Measurements from ENCODE around the gene DOK4.
A peak's percentile ranks its signal among the peaks of the same experiment; 100 is the strongest.

Gene DOK4

GRCh38 chr16:57485916-57486857 is at the start of gene DOK4:
Gene DOK4, minus strand, starts transcription at chr16:57486493. Its CDS starts 6,986 bp downstream, at chr16:57479507.
- no peaks in the 10 kb centered on the region for H3K36me3 ChIP-seq (ENCODE audit: control insufficient read depth in 5 of 5, insufficient read depth in 5 of 5, low read length in 5 of 5)
- H3K9me3 ChIP-seq (ENCODE audit: control insufficient read depth in 5 of 5, low read length in 5 of 5), result no peaks in the 10 kb centered on the region
- peaks cover 0 to 23% (median 19%) of the 10 kb centered on the region in 5 donors for H3K4me1 ChIP-seq (ENCODE audit: control insufficient read depth in 5 of 5, insufficient read depth in 5 of 5, low read length in 5 of 5)
- peak within 1 kb of the TSS; percentile 30 for H3K27ac ChIP-seq (ENCODE audit: low read depth, low read length)
- H3K4me3 ChIP-seq (ENCODE audit: low read depth in 1 of 5, low read length in 5 of 5), result peak within 1 kb of the TSS; percentile 72 to 84 (median 79)
- H3K27me3 ChIP-seq (ENCODE audit: control insufficient read depth in 5 of 5, insufficient read depth in 4 of 5, low read length in 5 of 5), result no peaks in the 10 kb centered on the region
- peak within 1 kb of the TSS in 3 of 5 donors; percentile 65 to 85 (median 84) for H3K9ac ChIP-seq (ENCODE audit: low read length in 5 of 5)

DNA sequence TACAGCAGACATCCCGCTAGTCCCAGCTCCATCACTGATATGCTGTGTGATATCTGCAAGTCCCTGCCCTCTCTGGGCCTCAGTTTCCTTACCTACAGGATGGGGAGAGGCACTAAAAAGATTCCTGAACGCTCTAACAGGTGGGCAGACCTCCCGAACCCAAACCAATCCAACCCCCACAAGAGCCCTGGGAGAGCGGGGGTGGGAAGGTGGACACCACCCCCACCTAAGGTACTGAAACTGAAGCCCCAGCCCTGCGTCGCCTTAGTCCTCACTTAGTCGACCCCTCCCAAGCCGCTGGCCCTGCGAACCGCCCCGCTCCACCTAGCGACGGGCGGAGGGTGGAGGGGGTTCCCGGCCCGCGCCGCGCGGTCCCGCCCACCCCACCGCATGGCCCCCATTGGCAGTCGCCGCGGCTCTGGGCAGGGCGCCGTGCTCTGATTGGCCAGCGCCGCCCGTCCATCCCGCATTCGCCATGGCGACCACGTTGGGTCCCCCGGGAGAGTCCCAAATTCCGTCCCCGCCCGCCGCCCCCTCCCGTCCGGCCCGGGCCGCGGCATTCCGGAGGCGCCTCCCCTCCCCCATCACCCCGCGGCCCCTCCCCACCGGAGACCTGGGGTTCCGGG is 49.5 kb upstream of the DOK4 start:
- Histone ChIP-seq H3K27ac (ENCODE audit: low read depth, low read length) (peak overlapping the region; percentile 75), H3K4me1 (ENCODE audit: control insufficient read depth in 5 of 5, insufficient read depth in 5 of 5, low read length in 5 of 5) (peaks cover 3 to 53% (median 40%) of the 10 kb centered on the region in 5 donors), H3K9ac (ENCODE audit: low read length in 5 of 5) (peak overlapping the region in 4 of 5 donors; percentile 78 to 91 (median 82)), H3K36me3 (ENCODE audit: control insufficient read depth in 5 of 5, insufficient read depth in 5 of 5, low read length in 5 of 5) (no peaks in the 10 kb centered on the region), H3K27me3 (ENCODE audit: control insufficient read depth in 5 of 5, insufficient read depth in 4 of 5, low read length in 5 of 5) (peaks cover 0 to 5% (median 0%) of the 10 kb centered on the region in 5 donors), H3K4me3 (ENCODE audit: low read depth in 1 of 5, low read length in 5 of 5) (peak overlapping the region; percentile 81 to 88 (median 86)), H3K9me3 (ENCODE audit: control insufficient read depth in 5 of 5, low read length in 5 of 5) (no peaks in the 10 kb centered on the region)

DNA sequence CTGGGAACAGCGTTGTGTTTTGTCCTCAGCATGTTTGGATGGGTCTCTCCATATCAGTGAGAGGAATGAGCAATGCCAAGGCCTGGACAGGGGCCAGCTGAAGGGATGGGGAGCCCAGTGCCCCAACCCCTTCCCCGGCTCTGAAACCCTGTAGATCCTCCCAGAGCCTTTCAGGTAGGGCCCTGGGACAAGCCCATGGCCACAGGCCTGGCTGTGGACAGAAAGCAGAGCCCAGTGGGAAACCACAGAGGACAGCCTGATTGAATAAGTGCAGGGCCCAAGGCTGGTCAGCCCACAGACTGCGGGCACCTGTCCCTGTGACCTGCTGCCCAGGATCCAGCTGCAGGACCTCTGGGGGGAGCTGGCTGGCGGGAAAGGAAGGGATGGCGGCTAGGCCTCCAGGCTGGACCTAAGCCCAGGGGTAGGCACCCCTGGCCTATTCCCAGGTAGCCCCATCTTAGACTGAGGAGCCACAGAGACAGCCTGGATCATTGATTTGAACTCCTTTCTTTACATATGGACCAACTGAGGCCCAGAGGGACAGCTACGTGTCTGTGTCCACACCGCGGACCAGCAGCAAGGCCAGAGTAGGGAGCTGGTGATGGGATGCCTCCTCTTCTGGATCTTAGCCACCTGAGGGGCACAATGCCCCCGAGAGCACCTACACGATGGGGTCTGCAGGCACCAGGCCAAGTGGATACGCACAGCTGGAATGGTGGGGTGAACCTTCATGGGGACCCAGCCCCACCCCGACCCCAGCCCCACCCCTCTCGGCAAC is 48.8 kb upstream of the DOK4 start:
- H3K9me3 ChIP-seq (ENCODE audit: control insufficient read depth in 5 of 5, low read length in 5 of 5), result no peaks in the 10 kb centered on the region
- no peaks in the 10 kb centered on the region for H3K36me3 ChIP-seq (ENCODE audit: control insufficient read depth in 5 of 5, insufficient read depth in 5 of 5, low read length in 5 of 5)
- H3K4me3 ChIP-seq (ENCODE audit: low read depth in 1 of 5, low read length in 5 of 5), result peak overlapping the region; percentile 81 to 88 (median 86)
- H3K4me1 ChIP-seq (ENCODE audit: control insufficient read depth in 5 of 5, insufficient read depth in 5 of 5, low read length in 5 of 5), result peaks cover 3 to 60% (median 45%) of the 10 kb centered on the region in 5 donors
- H3K9ac ChIP-seq (ENCODE audit: low read length in 5 of 5), result peak overlapping the region in 2 of 5 donors; percentile 78 to 91
- H3K27me3 ChIP-seq (ENCODE audit: control insufficient read depth in 5 of 5, insufficient read depth in 4 of 5, low read length in 5 of 5), result peaks cover 0 to under 1% (median 0%) of the 10 kb centered on the region in 5 donors
- H3K27ac ChIP-seq (ENCODE audit: low read depth, low read length), result peak overlapping the region; percentile 75

- peak overlapping the region; percentile 75 for H3K27ac ChIP-seq (ENCODE audit: low read depth, low read length)
- H3K4me3 ChIP-seq (ENCODE audit: low read depth in 1 of 5, low read length in 5 of 5), result no peak overlapping the region
- no peaks in the 10 kb centered on the region for H3K27me3 ChIP-seq (ENCODE audit: control insufficient read depth in 5 of 5, insufficient read depth in 4 of 5, low read length in 5 of 5)
- peaks cover 3 to 64% (median 45%) of the 10 kb centered on the region in 5 donors for H3K4me1 ChIP-seq (ENCODE audit: control insufficient read depth in 5 of 5, insufficient read depth in 5 of 5, low read length in 5 of 5)
- no peaks in the 10 kb centered on the region for H3K9me3 ChIP-seq (ENCODE audit: control insufficient read depth in 5 of 5, low read length in 5 of 5)
- no peak overlapping the region for H3K9ac ChIP-seq (ENCODE audit: low read length in 5 of 5)
- no peaks in the 10 kb centered on the region for H3K36me3 ChIP-seq (ENCODE audit: control insufficient read depth in 5 of 5, insufficient read depth in 5 of 5, low read length in 5 of 5)
These were observed 48.1 kb upstream of the DOK4 start for GRCh38 chr16:57534337-57534880.

DNA sequence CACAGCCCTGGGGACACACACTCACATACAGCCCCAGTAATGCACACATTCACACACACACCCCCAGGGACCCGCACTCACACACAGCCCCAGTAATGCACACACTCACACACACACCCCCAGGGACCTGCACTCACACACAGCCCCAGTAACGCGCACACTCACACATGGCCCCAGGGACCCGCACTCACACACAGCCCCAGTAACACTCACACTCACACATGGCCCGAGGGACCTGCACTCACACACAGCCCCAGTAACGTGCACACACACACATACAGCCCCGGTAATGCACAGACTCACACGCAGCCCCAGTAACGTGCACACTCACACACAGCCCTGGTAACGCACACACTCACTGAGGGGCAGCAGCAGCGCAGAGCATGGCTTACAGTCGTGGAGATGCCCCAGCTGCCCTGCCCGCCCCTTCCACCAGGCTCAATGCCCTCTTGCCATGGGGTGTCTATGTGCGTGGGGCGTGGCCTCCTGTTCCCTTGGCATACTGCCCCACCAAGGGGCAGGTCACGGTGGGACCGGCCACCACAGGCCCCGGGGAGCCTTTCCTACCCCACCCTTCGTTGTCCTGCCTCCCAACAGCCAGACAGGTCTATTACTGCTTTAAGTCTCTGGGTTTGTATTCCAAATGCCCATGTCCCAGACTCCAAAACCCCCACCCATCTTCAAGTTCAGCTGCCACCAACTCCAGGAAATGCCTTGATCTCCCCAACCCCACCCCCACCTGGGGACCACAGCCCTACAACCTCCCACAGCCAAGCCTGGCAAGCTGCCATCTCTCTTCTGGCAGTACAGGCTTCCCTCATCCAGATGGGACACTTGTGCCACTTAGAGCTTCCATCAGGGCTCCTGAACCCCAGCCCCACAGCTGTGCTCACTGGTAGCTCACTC is 47.4 kb upstream of the DOK4 start:
- no peak overlapping the region for H3K27ac ChIP-seq (ENCODE audit: low read depth, low read length)

GRCh38 chr16:57532266-57532625 is 46.0 kb upstream of the DOK4 start:
- peak overlapping the region in 1 of 5 donors; percentile 1 for H3K9ac ChIP-seq (ENCODE audit: low read length in 5 of 5)
- peaks cover 3 to 59% (median 39%) of the 10 kb centered on the region in 5 donors for H3K4me1 ChIP-seq (ENCODE audit: control insufficient read depth in 5 of 5, insufficient read depth in 5 of 5, low read length in 5 of 5)
- peaks cover 0 to 7% (median 0%) of the 10 kb centered on the region in 5 donors for H3K36me3 ChIP-seq (ENCODE audit: control insufficient read depth in 5 of 5, insufficient read depth in 5 of 5, low read length in 5 of 5)
- no peak overlapping the region for H3K4me3 ChIP-seq (ENCODE audit: low read depth in 1 of 5, low read length in 5 of 5)
- no peaks in the 10 kb centered on the region for H3K27me3 ChIP-seq (ENCODE audit: control insufficient read depth in 5 of 5, insufficient read depth in 4 of 5, low read length in 5 of 5)
- no peaks in the 10 kb centered on the region for H3K9me3 ChIP-seq (ENCODE audit: control insufficient read depth in 5 of 5, low read length in 5 of 5)
- H3K27ac ChIP-seq (ENCODE audit: low read depth, low read length), result no peak overlapping the region

More for the DNA sequence above, 47.4 kb upstream of the DOK4 start:
- no peaks in the 10 kb centered on the region for H3K9me3 ChIP-seq (ENCODE audit: control insufficient read depth in 5 of 5, low read length in 5 of 5)
- H3K4me1 ChIP-seq (ENCODE audit: control insufficient read depth in 5 of 5, insufficient read depth in 5 of 5, low read length in 5 of 5), result peaks cover 3 to 64% (median 45%) of the 10 kb centered on the region in 5 donors
- H3K36me3 ChIP-seq (ENCODE audit: control insufficient read depth in 5 of 5, insufficient read depth in 5 of 5, low read length in 5 of 5), result no peaks in the 10 kb centered on the region
- peak overlapping the region in 1 of 5 donors; percentile 26 for H3K9ac ChIP-seq (ENCODE audit: low read length in 5 of 5)
- no peaks in the 10 kb centered on the region for H3K27me3 ChIP-seq (ENCODE audit: control insufficient read depth in 5 of 5, insufficient read depth in 4 of 5, low read length in 5 of 5)
- peak overlapping the region in 1 of 5 donors; percentile 32 for H3K4me3 ChIP-seq (ENCODE audit: low read depth in 1 of 5, low read length in 5 of 5)

DNA sequence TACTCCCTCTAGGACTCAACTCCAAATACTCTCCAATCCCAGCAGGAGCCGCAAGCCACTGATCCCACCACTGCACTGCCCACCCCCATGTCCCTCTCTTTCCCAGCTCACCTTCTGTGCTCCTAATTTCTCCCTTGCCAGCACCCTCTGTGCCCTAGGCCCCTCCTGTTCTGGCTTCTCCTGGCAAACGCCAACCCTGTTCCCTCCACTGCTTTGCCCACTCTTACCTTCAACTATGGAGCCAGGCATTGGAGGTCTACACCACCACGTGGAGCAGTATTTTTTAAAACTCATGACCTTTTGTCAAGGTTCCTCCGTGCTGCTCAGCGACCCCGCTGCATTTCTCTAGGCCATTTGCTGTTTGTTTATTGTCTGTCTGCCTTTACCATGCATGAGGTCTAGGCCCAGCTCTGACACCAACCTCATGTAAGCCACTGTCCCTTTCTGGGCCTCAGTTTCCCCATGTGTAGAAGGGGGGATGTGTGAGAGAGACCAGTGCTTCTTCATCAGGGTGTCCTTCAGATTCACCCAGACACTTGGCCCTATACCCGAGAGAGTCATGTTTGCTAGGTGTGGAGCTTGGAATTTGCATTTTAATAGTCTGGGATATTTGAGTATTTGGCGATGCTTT is 45.5 kb upstream of the DOK4 start:
- Histone ChIP-seq H3K4me1 (ENCODE audit: control insufficient read depth in 5 of 5, insufficient read depth in 5 of 5, low read length in 5 of 5) (peaks cover 3 to 54% (median 34%) of the 10 kb centered on the region in 5 donors), H3K4me3 (ENCODE audit: low read depth in 1 of 5, low read length in 5 of 5) (no peak overlapping the region), H3K27ac (ENCODE audit: low read depth, low read length) (no peak overlapping the region)

GRCh38 chr16:57531253-57531575 is 44.9 kb upstream of the DOK4 start:
- H3K27me3 ChIP-seq (ENCODE audit: control insufficient read depth in 5 of 5, insufficient read depth in 4 of 5, low read length in 5 of 5), result no peaks in the 10 kb centered on the region
- no peak overlapping the region for H3K27ac ChIP-seq (ENCODE audit: low read depth, low read length)
- peaks cover 3 to 49% (median 30%) of the 10 kb centered on the region in 5 donors for H3K4me1 ChIP-seq (ENCODE audit: control insufficient read depth in 5 of 5, insufficient read depth in 5 of 5, low read length in 5 of 5)
- no peak overlapping the region for H3K9ac ChIP-seq (ENCODE audit: low read length in 5 of 5)
- H3K4me3 ChIP-seq (ENCODE audit: low read depth in 1 of 5, low read length in 5 of 5), result no peak overlapping the region
- H3K9me3 ChIP-seq (ENCODE audit: control insufficient read depth in 5 of 5, low read length in 5 of 5), result no peaks in the 10 kb centered on the region
- H3K36me3 ChIP-seq (ENCODE audit: control insufficient read depth in 5 of 5, insufficient read depth in 5 of 5, low read length in 5 of 5), result peaks cover 0 to 7% (median 0%) of the 10 kb centered on the region in 5 donors

More for the DNA sequence above, 45.5 kb upstream of the DOK4 start:
- Histone ChIP-seq H3K27me3 (ENCODE audit: control insufficient read depth in 5 of 5, insufficient read depth in 4 of 5, low read length in 5 of 5) (no peaks in the 10 kb centered on the region), H3K9ac (ENCODE audit: low read length in 5 of 5) (no peak overlapping the region), H3K9me3 (ENCODE audit: control insufficient read depth in 5 of 5, low read length in 5 of 5) (no peaks in the 10 kb centered on the region), H3K36me3 (ENCODE audit: control insufficient read depth in 5 of 5, insufficient read depth in 5 of 5, low read length in 5 of 5) (peaks cover 0 to 7% (median 0%) of the 10 kb centered on the region in 5 donors)

Measured in subcutaneous abdominal adipose tissue (tissue), 5 donors.